Effector memory CD8-positive, alpha-beta T cell (primary cell): ENCODE results near the gene DPM3.
"Not testable (repeated sequence)": the region's sequence is repeated elsewhere in the genome, so short reads cannot be mapped to it uniquely, and the experiment has no call there.

ENCODE experiments used
- ATAC-seq: fragments of 150-1000 bp; cut with Tn5 transposase; replicated peaks from 2 replicates; pipeline ENCODE4 v1.10.0; 2021; ENCODE audit warnings: mild to moderate bottlenecking, moderate library complexity
- DNase-seq, 3 experiments: peaks; one replicate each; pipeline ENCODE4 v3.0.0; 2021
- H3K27ac Mint-ChIP-seq, 2 donors: one replicate each; pipeline ENCODE4 v1.8.0; 2022; ENCODE audit warnings: mild to moderate bottlenecking in 2 of 2, mixed read lengths in 2 of 2, moderate library complexity in 2 of 2
- H3K27me3 Mint-ChIP-seq, 2 donors: one replicate each; pipeline ENCODE4 v1.8.0; 2022; ENCODE audit warnings: mixed read lengths in 2 of 2
- H3K36me3 Mint-ChIP-seq: one replicate; pipeline ENCODE4 v1.8.0; 2022; ENCODE audit warnings: mild to moderate bottlenecking, moderate library complexity, mixed read lengths; ENCODE audit not compliant: insufficient read depth
- H3K4me1 Mint-ChIP-seq, 2 donors: one replicate each; pipeline ENCODE4 v1.8.0; 2022; ENCODE audit warnings: low read depth in 2 of 2, mixed read lengths in 2 of 2
- H3K4me3 Mint-ChIP-seq, 2 donors: one replicate each; pipeline ENCODE4 v1.8.0; 2022; ENCODE audit warnings: mild to moderate bottlenecking in 2 of 2, mixed read lengths in 2 of 2, moderate library complexity in 2 of 2
- H3K9me3 Mint-ChIP-seq, 2 donors: one replicate each; pipeline ENCODE4 v1.8.0; 2022; ENCODE audit warnings: mixed read lengths in 2 of 2

DPM3 gene

DNA sequence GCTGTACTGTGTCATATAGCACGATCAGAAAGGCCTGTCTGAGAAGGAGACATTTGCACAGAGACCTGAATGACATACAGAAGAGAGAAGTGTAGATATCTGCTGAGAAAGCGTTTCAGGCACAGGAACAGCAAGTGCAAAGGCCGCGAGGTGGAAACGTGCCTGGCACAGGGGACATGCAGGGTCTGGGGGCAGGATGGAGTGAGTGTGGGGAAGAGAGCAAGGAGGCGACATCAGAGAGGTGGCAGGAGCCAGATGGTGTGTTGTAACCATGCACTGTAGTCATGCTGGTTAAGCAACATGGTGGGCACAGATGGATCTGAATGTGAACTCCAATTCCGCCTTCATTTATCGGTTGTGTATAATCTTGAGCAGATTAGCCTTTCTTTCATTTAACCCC, 19.8 kb upstream of the DPM3 start:
- Mint-ChIP-seq H3K36me3 (peaks cover 4% of the 10 kb centered on the region), H3K27me3 (no peaks in the 10 kb centered on the region), H3K27ac (no peak overlapping the region)

DNA sequence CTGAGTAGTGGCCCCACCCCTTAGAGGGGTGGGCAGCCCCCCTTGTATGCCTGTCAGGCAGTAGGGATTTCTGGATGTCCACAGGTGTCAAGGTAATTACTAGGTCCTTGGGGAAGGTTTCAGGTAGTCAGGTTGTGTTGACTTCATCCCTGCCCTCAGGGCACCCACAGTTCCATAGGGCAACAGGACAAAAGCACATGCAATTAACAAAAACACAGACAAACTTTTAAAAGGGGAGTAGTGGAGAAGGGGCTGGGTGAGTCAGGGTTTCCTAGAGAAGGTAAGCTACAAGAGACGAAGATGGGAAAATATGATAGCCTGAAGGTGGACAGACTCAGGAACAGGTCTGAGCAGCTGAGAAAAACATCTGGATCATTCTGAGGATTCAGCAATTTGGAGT, 18.7 kb upstream of the DPM3 start:
- Mint-ChIP-seq H3K9me3 (no peaks in the 10 kb centered on the region), H3K4me3 (no peak overlapping the region), H3K27ac (no peak overlapping the region), H3K27me3 (peaks cover 0 to under 1% of the 10 kb centered on the region in 2 donors), H3K4me1 (no peaks in the 10 kb centered on the region), H3K36me3 (no peaks in the 10 kb centered on the region)
- no peak for DNase-seq
- ATAC-seq, result no peak

More for the DNA sequence above, 19.8 kb upstream of the DPM3 start:
- Mint-ChIP-seq H3K9me3 (no peaks in the 10 kb centered on the region), H3K4me1 (no peaks in the 10 kb centered on the region), H3K4me3 (no peak overlapping the region)
- DNase-seq (no peak), ATAC-seq (no peak)

DNA sequence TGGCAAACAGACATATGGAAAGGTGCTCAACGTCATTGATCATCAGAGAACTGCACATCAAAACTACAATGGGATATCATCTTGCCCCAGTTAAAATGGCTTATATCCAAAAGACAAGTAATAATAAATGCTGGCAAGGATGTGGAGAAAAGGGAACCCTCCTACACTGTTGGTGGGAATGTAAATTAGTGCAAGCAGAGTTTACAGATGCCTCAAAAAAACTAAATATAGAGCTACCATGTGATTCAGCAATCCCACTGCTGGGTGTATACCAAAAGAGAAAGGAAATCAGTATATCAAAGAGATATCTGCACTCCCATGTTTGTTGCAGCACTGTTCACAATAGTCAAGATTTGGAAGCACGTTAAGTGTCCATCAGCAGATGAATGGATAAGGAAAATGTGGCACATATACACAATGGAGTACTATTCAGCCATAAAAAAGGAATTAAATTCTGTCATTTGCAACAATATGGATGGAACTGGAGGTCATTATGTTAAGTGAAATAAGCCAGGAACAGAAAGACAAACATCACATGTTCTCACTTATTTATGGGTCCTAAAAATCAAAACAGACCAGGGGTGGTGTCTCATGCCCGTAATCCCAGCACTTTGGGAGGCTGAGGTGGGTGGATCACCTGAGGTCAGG, 15.8 kb upstream of the DPM3 start:
- H3K36me3 Mint-ChIP-seq, H3K27ac Mint-ChIP-seq, H3K4me1 Mint-ChIP-seq, ATAC-seq, DNase-seq, H3K4me3 Mint-ChIP-seq, H3K9me3 Mint-ChIP-seq: not testable (repeated sequence)
- peaks cover 12 to 14% of the 10 kb centered on the region in 2 donors for H3K27me3 Mint-ChIP-seq

DNA sequence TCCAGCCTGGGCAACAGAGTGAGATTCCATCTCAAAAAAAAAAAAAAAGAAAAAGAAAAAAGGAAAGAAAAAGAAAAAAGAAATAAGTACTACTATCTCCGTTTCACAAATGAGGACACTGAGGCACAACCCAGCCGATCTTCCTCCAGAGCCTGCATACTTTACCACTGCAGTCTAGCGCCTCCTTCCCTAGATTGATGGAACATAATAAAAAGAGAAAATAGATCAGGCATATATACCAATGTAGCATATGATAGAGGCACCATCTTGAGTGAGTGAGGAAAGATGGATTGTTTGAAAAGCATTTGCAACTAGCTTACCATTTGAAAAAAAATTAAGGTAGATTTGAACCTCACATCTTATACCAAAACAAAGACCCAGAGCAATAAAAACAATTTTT, 5.2 kb upstream of the DPM3 start:
- no peaks in the 10 kb centered on the region for H3K9me3 Mint-ChIP-seq
- H3K27me3 Mint-ChIP-seq, result peaks cover 38 to 54% of the 10 kb centered on the region in 2 donors
- no peak for DNase-seq
- H3K4me1 Mint-ChIP-seq, result peaks cover 1 to 2% of the 10 kb centered on the region in 2 donors
- H3K27ac Mint-ChIP-seq, result no peak overlapping the region
- no peak for ATAC-seq
- H3K4me3 Mint-ChIP-seq, result no peak overlapping the region
- H3K36me3 Mint-ChIP-seq, result peaks cover 3% of the 10 kb centered on the region

DNA sequence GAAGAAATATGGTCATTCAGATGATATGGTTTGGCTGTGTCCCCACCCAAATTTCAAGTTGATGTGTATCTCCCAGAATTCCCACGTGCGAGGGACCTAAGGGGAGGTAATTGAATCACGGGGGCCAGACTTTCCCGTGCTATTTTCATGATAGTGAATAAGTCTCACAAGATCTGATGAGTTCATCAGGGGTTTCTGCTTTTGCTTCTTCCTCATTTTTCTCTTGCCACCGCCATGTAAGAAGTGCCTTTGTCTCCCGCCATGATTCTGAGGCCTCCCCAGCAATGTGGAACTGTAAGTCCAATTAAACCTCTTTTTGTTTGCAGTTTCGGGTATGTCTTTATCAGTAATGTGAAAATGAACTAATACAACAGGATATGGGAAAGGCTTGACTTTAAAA, 1.4 kb upstream of the DPM3 start:
- H3K27ac Mint-ChIP-seq, result no peak overlapping the region
- no peak overlapping the region for H3K4me3 Mint-ChIP-seq
- no peaks in the 10 kb centered on the region for H3K9me3 Mint-ChIP-seq
- DNase-seq, result no peak
- ATAC-seq, result no peak
- H3K36me3 Mint-ChIP-seq, result no peaks in the 10 kb centered on the region
- peaks cover 21% of the 10 kb centered on the region in 2 donors for H3K4me1 Mint-ChIP-seq
- peaks cover 19 to 25% of the 10 kb centered on the region in 2 donors for H3K27me3 Mint-ChIP-seq

DNA sequence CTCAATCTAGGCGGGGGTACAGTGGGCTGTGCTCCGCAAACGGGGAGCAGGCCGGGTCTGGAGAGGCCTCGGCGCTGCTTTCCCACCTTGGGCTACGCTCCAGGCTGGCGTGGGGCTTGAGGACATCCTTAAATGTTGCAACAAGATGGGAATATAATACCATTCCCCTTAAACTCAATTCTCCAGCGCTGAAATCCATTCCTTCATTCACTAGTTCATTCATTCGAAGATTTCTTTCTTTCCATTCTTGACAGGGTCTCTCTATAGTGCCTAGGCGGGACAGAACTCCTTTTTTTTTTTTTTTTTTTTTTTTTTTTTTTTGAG, 261 bp upstream of the DPM3 start:
- Mint-ChIP-seq H3K36me3 (peaks cover 7% of the 10 kb centered on the region), H3K27ac (peak overlapping the region; percentile 85 to 89), H3K4me1 (peaks cover 24 to 31% of the 10 kb centered on the region in 2 donors), H3K9me3 (no peaks in the 10 kb centered on the region), H3K27me3 (peaks cover 10 to 14% of the 10 kb centered on the region in 2 donors), H3K4me3 (peak overlapping the region; percentile 83 to 95)
- ATAC-seq, result no peak
- DNase-seq, result no peak

DNA sequence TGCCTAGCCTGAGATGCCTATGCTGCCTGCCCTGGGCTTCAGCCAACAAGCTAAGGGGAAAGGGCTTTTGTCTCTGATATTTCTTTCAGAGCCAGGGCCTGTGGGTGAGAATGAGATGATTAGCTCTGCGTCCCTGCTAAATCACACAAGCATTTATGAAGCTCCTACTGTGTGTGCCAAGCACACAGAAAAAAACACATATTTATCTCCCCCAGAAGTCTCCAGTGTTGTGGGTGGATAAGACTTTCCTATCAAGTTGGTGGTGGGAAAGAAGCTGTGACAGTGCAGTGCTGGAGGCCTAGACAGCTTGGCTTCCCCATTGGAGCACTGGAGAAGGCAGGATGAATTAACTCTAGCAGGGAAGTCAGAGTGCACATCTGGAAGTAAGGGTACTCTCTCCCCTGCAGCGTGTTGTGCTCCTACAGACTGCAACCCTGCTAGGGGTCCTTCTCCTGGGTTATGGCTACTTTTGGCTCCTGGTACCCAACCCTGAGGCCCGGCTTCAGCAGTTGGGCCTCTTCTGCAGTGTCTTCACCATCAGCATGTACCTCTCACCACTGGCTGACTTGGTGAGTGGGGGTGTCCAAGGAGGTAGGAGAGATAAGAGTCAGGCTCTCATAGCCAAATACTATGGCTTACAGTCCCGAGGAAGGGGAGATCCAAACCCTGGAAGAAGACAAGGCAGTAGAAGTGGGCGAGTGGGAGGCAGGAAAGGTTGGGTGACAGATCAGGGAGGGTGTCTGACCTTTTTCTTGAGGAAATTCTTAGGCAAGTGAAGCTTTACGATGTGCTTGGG, 3.0 kb downstream of the DPM3 start:
- H3K27me3 Mint-ChIP-seq, result peaks cover under 1 to 2% of the 10 kb centered on the region in 2 donors

DNA sequence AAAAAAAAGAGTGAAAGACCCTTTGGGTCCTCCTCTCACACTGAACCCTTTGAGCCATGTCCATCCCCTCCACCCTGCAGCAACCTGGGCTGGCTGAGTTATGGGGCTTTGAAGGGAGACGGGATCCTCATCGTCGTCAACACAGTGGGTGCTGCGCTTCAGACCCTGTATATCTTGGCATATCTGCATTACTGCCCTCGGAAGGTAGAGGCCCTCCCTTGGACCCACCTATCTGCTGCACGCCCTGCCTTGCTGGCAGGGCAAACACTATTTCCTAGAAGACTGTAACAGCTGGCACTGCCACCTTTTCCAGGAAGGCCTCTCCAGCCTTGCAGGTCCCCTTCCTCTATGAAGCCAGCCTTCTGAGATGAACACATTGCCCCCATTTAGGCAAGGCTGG, 3.6 kb downstream of the DPM3 start:
- Mint-ChIP-seq H3K36me3 (peaks cover 14% of the 10 kb centered on the region), H3K27me3 (no peaks in the 10 kb centered on the region), H3K4me1 (peaks cover 32 to 40% of the 10 kb centered on the region in 2 donors), H3K9me3 (no peaks in the 10 kb centered on the region), H3K4me3 (peak overlapping the region; percentile 88 to 96), H3K27ac (peak overlapping the region; percentile 96 to 98)
- ATAC-seq (no peak), DNase-seq (no peak)

More for the DNA sequence above, 3.0 kb downstream of the DPM3 start:
- no peak for DNase-seq
- Mint-ChIP-seq H3K4me3 (peak overlapping the region; percentile 88 to 96), H3K27ac (peak overlapping the region; percentile 96 to 98), H3K36me3 (peaks cover 14% of the 10 kb centered on the region), H3K4me1 (peaks cover 32 to 40% of the 10 kb centered on the region in 2 donors), H3K9me3 (no peaks in the 10 kb centered on the region)
- ATAC-seq, result no peak

DNA sequence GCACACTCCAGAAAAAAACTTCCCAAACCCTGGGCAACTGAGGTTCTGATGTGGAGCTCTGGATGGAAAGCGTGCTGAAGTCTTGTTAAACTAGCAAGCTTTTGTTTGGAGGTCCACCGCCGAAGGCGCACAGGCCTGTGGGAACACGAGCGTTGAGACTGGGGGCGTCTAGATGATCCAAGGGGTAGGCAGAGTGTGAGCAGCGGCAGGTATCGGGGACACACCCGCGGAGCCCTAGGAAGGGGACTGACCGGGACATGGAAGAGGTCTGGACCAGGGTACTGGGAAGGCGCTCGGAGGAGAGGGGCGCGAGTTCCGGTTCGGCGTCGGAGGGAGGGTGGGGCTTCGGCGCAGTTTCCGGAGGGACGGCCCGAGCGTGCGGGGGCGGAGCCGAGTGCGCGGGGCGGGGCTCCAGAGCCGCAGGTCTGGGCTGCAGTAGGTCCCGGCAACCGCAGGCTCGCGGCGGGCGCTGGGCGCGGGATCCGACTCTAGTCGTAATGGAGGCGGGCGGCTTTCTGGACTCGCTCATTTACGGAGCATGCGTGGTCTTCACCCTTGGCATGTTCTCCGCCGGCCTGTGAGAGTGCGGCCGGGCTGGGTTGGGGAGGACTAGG, 4.8 kb downstream of the DPM3 start, which contains the start of gene SLC50A1:
SLC50A1 (plus strand) TSS at position 438 of the 614 bp plus-strand sequence; CDS start at position 498, 60 bp downstream.
- Mint-ChIP-seq H3K36me3 (peaks cover 14% of the 10 kb centered on the region), H3K27ac (peak within 1 kb of the TSS; percentile 96 to 98), H3K9me3 (no peaks in the 10 kb centered on the region), H3K4me3 (peak within 1 kb of the TSS; percentile 88 to 96), H3K4me1 (peaks cover 31 to 40% of the 10 kb centered on the region in 2 donors), H3K27me3 (peaks cover 4 to 11% of the 10 kb centered on the region in 2 donors)
- peak; percentile 85 for ATAC-seq
- DNase-seq, result peak; percentile 90 to 92 (median 90)

DNA sequence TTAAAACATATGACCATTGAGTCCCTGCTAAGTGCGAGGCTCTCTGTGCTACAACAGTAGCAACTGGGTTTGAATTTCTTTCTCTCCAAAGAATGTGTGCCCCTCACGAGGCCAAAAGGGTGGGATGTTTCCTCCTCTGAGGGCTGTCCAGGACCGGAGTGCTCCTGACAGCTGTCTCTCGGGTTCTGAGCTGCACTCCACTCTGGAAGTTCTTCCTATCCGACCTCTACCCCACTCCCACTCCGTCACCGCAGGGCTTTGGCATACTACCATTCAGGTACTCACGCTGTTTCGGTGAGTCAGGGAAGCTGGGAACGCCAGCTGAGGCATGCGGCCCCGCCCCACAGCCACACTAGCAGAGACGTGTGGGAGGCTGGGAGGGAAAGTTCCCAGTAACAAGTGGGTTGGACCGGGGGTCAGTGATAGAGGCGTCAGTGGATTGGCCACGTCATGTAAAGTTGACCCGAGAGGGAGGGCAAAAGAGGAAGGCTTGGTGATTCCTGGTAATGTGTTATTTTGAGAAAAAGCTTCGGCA, 5.4 kb downstream of the DPM3 start:
- DNase-seq (no peak), ATAC-seq (no peak)
- peak overlapping the region; percentile 88 to 96 for H3K4me3 Mint-ChIP-seq
- no peaks in the 10 kb centered on the region for H3K9me3 Mint-ChIP-seq
- peak overlapping the region; percentile 96 to 98 for H3K27ac Mint-ChIP-seq
- peaks cover 8 to 17% of the 10 kb centered on the region in 2 donors for H3K27me3 Mint-ChIP-seq
- peaks cover 27 to 35% of the 10 kb centered on the region in 2 donors for H3K4me1 Mint-ChIP-seq
- peaks cover 14% of the 10 kb centered on the region for H3K36me3 Mint-ChIP-seq

DNA sequence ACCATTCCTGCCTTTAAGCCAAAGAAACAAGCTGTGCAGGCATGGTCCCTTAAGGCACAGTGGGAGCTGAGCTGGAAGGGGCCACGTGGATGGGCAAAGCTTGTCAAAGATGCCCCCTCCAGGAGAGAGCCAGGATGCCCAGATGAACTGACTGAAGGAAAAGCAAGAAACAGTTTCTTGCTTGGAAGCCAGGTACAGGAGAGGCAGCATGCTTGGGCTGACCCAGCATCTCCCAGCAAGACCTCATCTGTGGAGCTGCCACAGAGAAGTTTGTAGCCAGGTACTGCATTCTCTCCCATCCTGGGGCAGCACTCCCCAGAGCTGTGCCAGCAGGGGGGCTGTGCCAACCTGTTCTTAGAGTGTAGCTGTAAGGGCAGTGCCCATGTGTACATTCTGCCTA, 6.0 kb downstream of the DPM3 start:
- DNase-seq, result no peak
- peaks cover 14% of the 10 kb centered on the region for H3K36me3 Mint-ChIP-seq
- peak overlapping the region in 1 of 2 donors; percentile 96 for H3K27ac Mint-ChIP-seq
- peaks cover 8 to 23% of the 10 kb centered on the region in 2 donors for H3K27me3 Mint-ChIP-seq
- peak overlapping the region; percentile 88 to 96 for H3K4me3 Mint-ChIP-seq
- no peak for ATAC-seq
- peaks cover 28 to 29% of the 10 kb centered on the region in 2 donors for H3K4me1 Mint-ChIP-seq
- no peaks in the 10 kb centered on the region for H3K9me3 Mint-ChIP-seq

DNA sequence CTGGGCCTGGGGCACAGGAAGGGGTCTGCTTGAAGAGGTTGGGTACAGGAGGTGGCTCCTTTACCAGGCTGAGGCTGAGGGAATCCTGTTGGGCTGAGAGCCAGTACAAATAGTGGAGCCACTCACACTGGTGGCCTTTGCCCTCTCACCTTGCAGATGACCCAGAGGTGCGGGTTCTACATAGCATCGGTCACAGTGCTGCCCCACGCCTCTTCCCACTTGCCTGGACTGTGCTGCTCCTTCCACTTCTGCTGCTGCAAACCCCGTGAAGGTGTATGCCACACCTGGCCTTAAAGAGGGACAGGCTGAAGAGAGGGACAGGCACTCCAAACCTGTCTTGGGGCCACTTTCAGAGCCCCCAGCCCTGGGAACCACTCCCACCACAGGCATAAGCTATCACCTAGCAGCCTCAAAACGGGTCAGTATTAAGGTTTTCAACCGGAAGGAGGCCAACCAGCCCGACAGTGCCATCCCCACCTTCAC, 6.5 kb downstream of the DPM3 start:
- ATAC-seq (no peak), DNase-seq (no peak)
- Mint-ChIP-seq H3K4me1 (peaks cover 27 to 31% of the 10 kb centered on the region in 2 donors), H3K4me3 (no peak overlapping the region), H3K9me3 (no peaks in the 10 kb centered on the region), H3K36me3 (peaks cover 18% of the 10 kb centered on the region), H3K27me3 (peaks cover 8 to 28% of the 10 kb centered on the region in 2 donors), H3K27ac (no peak overlapping the region)

DNA sequence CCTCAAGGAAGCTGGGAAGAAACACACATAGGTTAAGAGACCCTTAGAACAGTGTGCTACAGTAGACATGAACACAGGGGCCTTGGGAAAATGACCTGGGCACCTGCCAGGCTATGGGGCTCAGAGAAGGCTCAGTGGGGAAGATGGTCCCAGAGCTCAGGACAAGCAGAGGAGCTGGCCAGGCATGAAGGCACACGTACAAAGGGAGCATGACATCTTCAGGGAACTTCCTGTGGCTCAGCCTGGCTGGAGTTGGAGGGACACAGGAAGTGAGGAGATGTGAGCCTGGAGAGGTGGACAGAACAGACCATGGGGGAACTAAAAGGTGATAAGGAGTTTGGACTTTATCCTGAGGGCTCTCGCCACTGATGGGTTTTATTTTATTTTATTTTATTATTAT, 8.5 kb downstream of the DPM3 start:
- H3K4me1 Mint-ChIP-seq, result peaks cover 33 to 40% of the 10 kb centered on the region in 2 donors
- peaks cover 8 to 45% of the 10 kb centered on the region in 2 donors for H3K27me3 Mint-ChIP-seq
- DNase-seq, result no peak
- H3K9me3 Mint-ChIP-seq, result no peaks in the 10 kb centered on the region
- ATAC-seq, result no peak
- H3K27ac Mint-ChIP-seq, result no peak overlapping the region
- H3K36me3 Mint-ChIP-seq, result peaks cover 21% of the 10 kb centered on the region
- no peak overlapping the region for H3K4me3 Mint-ChIP-seq
